NCI-H128 (cell line): ENCODE results near the gene APC.

Experiments
- DNase-seq: peaks from one replicate; lab custom pipeline; 2025; ENCODE audit not compliant: unreplicated experiment; lab: John Stamatoyannopoulos, UW

Gene APC

DNA sequence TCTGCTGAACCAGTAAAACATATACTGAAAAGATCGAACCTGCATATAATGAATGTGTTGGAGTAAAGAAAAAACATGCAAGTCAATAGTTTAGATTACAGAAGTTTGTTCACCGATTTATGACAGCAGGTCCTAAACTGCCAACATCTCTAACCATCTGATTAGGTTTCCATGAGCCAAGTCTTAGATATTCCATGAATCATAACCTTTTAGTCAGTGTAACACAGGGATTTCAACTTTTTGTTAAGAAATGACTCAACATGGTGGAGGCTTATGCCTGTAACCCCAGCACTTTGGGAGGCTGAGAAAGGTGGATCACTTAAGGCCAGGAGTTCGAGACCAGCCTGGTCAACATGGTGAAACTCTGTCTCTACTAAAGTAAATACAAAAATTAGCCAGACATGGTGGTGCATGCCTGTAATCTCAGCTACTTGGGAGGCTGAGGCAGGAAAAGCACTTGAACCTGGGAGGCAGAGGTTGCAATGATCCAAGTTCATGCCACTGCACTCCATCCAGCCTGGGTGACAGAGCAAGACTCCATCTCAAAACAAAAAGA, 38.7 kb downstream of the APC start:
- DNase-seq: no peak

DNA sequence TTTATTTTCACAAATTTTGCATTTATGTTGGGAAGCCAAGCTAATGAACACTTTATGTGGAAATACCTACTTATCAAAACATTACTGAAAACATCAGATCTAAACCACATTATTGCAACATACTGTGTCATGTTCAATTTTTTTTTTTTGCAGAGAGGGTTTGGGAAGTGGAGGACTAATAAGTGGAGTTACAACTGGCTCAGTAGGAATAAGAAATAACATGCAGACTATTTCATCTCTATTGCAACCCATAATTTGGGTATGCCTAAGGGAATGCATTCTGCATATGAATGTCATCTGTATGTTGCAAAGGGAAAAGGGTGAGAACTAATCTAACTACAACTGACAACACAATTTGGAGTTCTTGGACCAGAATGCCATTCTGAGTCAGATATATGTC, 41.8 kb downstream of the APC start:
- no peak for DNase-seq

DNA sequence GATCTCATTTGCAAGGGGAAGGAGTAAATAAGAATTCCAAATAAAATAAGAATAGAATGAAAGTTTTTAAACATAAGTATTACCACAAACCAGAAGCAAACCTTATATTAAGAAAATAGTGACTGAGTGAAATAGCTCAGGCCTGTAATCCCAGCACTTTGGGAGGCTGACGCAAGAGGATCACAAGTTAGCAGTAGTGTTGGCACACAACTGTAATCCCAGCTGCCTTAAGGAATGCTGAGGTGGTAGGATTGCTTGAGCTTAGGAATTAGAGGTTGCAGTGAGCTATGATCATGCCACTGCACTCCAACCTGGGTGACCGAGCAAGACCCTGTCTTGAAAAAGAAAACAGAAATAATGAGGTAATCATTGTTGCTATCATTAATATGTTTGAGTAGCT, 47.0 kb downstream of the APC start:
- no peak for DNase-seq

DNA sequence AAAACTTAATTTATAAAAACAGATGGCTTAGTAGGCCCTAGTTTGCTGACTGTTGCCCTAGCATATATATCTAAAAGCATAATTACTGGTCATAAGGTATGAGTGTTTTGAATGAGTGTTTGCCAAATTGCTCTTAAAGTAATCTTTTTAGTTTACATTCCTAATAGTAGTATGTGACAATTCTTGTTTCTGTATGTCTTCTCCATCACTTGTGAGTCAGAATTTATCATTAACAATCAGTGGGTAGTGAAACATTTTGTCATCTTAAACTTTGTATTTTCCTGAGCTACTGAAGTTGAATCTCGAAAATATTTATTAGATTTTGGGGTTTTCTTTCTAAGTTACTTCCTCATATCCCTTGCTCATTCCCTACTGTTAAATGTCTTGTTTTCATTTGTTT, 49.6 kb downstream of the APC start:
- no peak for DNase-seq

DNA sequence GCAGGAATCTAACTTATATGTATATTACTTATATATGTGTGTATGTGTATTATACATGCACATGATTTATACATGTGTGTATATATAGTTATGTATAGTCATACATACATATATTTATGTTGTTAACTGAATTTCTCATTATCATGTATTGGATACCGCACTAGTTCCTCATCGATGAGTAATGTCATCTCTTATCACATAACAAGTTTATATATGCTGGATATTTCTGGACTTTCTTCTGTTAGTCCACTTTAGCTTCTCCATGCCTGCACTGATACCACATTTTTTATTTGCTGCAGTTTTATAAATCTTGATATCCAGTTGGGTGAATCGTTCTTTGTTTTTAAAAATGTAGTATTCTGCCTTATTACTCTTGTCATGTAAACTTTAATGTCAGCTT, 50.2 kb downstream of the APC start:
- no peak for DNase-seq

DNA sequence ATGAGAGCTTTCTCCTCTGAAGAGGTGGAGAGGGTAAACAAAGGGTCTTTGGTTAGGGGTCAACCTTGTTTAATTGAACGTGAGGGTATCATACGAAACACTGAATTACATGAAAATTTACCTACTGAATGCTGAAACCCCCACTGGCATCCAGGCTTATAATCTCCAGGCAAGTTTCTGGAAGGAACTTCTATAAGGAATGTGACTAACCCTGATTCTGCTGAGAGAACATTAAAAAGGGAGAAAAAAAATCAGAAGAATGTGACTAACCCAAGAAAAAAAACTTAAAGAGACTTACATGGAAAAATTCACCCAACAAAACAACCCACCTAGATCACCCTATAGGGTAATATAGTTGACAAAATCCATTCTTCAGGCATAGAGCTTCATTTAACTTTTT, 55.5 kb downstream of the APC start:
- DNase-seq: no peak

DNA sequence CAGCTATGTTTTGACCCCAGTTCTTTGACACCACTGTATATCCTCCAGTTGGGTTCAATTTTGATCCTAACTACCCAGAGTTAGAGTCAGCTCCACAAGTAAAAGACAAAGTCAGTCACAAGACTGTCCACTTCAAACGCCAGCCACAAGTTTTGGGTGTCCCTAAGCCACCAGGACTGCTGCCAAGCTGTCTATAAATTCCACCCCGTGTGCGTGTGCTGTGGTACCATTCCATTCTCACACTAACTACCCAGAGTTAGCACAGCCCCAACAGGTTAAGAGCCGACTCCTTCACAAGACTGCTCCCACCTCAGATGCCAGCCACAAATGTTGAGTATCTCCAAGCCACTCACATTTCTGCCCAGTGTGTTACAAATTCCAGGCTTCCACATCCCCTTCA, 56.7 kb downstream of the APC start:
- no peak for DNase-seq

DNA sequence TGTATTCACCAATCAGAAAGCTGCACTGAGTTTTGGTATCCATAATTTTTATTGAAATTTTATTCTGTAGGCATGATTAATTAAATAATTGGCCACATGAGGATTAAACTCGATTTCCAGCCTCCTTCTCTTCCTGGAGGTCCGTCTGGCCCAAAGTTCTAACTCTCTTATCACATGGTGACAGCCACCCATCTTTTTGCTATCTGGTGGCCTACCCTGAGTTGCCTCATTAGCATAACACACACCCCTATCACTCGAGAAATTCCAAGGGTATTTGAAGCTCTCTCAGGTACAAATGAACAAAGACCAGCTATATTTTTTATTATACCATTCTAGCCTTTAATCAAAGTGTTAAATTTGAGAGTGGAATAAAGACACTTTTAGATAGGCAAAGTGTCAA, 57.7 kb downstream of the APC start:
- no peak for DNase-seq

DNA sequence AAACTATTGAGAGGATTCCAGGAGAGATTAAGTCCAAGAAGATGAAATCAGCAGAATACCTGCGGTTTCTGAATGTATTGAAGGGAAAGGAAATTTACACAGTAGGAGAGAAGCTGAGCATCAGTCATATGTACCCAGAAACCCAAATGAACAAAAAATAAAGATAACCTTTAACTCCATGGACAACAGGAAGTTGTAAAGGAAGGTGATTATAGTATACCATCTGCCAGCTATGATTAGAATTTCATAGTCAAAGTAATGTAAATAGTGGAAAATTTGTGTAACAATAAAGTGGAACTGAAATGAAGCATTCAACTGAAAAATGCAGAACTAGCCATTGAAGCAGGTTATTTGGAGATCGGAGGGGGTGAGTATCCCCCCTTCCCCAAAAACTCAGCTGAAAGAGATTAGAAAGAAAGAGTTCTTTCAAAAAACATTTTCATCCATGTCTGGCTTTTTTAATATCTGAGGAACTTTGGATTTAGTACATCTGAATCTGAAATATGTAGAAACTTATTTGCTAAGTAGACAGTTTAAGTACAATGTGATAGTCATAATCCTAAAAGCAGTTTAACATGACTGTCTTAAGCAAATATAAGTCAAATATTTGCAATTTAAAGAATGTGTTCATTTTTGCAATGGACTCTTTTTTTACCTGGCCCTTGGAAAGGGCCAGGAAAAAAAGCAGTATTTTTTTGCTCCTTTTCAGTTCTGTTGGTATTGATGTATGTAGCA, 58.4 kb downstream of the APC start:
- no peak for DNase-seq

DNA sequence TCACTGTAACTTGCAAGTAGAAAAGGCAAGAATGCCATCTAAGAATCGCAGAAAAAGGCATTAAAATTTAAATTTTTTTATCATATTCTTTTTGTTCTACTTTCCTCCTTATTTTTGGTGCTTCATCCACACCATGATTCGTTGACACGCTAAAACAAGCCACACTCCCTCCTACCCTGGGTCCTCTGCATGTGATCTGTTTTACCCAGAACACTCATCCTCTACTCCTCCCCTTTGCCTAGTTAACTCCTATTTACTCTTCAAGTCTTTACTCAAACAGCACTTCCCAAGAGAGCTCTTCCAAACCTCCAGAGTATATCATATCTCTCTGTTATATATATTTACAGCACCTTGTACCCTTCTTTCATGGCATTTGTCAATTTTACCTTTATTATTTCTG, 62.0 kb downstream of the APC start:
- no peak for DNase-seq

DNA sequence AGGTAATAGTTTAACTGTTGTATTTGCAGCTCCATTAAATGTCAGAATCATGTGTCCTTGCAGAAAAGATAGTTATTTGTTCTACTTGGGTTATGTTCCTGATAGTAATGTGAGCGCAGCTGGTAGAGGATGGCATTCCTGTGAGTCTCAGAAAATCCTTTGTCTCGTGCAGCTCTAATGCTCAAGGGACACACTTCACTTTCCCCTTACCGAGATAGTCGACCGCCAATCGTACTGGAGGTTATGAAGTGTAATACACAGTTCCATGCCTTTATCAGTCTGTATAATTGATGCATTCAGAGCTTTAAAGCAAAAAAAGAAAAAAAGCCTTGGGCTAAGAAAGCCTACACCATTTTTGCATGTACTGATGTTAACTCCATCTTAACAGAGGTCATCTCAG, 63.2 kb downstream of the APC start:
- no peak for DNase-seq

DNA sequence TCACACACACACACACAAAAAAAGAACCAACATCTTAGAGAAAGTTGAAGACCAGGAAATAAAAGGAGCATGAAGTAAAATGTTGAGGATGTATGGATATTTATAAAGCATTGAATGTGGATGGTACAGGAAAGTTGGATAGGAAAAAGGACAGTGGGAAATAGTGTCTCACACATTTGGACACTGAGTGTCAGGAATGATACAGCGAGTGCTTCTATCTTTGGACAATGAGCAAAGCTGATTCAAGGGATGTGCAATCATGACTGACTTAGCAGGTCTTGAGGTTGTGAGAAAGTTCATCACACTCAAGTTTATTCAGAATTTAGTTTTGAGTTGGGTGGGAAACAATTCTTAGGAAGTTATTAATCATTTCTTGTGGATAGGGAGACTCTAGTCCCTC, 73.3 kb downstream of the APC start:
- DNase-seq: no peak

DNA sequence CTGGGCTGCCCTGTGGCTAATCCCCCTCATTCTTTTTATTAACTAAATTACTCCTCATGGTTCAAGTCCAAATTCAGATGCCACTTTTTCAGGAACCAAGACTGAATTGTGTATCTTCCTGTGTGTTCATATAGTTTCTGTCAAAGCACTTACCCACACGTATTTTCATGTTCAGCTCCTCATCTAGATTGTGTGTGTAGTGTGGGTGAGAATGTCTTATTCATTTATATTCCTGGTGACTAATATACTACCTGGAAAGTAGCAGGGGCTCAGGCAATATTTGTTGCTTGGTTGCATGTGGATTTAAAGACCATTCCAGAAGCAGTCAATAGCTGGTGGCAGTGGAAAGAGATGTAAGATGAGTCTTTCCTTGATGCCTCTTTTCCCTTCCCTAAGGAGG, 74.9 kb downstream of the APC start:
- no peak for DNase-seq

DNA sequence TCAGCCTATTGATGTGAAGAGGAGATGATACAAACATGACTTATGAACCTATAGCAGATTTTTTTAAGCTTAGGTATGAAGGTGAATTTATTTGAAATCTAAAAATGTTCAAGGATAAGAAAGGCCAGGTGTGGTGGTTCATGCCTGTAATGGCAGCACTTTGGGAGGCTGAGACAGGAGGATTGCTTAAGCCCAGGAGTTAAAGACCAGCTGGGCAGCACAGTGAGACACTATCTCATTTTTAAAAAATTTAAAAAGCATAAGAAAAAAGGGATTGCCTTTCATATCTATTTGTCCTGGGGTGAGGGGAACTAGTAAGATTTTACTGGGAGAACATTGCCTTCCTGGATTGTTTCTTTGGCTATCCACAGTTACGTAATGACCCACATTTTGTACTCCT, 82.6 kb downstream of the APC start:
- DNase-seq: no peak

DNA sequence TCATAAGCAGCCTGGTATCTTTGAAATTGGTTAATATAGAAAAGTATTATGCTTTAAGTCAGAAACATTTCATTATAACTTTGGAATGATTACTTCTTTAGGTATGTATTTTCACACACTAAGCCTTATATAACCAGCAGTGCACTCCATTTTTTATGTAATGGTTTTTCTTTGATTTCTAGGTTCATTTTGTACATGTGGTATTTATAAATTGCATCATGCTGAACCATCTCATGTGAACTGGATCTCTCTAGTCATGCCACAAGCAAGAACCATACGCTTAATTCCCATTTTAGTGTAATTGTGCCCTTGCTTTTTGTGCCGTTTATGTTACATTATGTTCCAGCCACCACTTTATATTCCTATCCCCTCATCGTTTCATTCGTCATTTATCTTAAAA, 84.8 kb downstream of the APC start:
- DNase-seq: no peak

DNA sequence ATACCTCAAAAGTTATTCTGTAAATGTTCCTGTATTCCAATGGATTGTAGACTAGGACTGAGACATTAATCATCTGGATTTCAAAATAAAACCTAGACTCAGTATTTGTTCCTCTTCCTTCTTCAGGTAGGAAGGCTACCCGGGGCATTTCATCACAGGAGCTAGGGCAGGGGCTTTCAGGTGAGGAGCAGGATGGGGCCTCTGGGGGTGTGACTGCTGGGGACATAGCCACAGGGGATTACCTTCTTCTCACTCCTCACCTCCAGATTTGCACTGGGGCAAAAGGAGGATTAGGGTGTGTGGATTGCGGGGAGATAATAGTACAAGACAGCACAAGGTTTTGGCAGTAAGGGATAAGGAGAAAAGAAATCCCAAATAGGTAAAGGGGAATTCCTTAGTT, 85.5 kb downstream of the APC start:
- no peak for DNase-seq

DNA sequence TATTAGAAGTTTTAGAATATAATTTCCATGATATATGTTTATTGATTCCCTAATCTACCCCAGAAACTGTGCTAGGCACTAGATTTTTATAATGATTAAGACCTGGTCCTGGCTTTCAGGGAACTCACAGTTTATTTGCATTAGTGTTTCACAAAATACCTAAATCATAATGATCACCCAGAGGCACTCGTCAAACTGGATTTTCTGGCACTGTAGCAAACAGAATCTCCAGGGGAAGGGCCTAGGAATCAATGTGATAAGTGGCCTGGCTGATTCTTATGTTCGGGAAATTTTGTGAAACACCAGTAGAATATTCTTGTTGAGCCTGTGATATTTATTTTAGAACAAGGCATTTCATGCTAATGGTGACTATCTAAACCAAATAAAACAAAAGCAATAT, 86.0 kb downstream of the APC start:
- no peak for DNase-seq

DNA sequence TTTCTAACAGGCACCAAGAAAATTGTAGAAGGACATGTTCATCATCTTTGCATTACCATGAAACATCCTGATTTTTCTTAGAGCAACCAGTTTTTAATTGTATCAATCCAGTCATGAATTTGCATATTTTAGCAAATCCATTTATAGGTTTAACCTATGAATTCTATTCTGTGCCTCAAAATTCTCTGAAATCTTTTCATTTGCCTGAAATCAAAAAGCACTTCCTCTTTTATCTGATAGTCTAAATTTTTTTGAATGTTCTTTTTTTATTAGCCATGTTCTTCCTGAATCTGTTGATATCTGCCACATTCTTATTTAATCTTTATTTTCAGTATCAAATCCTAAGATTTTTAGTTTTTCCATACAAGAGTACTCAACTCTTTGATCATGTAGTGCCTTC, 86.5 kb downstream of the APC start:
- DNase-seq: no peak

DNA sequence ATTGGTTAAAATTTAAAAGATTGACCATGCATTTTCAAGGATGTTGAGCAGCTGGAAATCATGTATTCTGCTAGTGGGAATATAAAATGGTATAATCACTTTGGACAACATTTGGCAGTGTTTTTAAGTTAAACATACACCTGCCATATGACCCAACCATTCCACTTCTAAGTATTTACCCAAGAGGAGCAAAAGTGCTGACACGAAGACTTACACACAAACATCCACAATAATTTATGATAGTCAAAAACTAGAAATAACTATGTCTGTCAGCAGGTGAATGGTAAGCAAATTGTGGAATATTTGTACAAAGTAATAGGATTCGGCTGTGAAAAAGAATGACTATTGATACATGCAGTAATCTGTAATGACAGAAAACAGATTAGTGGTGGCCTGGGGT, 92.7 kb downstream of the APC start:
- no peak for DNase-seq

DNA sequence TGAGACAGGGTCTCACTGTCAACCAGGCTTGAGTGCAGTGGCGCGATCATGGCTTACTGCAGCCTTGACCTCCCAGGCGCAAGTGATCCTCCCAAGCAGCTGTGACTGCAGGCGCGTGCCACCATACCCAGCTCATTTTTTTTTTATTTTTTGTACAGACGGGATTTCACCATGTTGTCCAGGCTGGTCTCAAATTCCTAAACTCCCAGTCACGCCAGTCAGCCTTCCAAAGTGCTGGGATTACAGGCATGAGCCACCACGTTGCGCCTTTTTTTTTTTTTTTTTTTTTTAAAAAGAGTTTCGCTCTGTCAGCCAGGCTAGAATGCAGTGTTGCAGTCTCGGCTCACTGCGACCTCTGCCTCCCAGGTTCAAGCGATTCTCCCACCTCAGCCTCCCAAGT, 96.3 kb downstream of the APC start:
- DNase-seq: no peak

DNA sequence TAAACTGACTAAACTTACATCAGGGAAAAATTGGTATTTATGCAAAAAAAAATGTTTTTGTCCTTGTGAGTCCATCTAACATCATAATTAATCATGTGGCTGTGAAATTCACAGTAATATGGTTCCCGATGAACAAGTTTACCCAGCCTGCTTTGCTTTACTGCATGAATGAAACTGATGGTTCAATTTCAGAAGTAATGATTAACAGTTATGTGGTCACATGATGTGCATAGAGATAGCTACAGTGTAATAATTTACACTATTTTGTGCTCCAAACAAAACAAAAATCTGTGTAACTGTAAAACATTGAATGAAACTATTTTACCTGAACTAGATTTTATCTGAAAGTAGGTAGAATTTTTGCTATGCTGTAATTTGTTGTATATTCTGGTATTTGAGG, 106.8 kb downstream of the APC start:
- DNase-seq: no peak

DNA sequence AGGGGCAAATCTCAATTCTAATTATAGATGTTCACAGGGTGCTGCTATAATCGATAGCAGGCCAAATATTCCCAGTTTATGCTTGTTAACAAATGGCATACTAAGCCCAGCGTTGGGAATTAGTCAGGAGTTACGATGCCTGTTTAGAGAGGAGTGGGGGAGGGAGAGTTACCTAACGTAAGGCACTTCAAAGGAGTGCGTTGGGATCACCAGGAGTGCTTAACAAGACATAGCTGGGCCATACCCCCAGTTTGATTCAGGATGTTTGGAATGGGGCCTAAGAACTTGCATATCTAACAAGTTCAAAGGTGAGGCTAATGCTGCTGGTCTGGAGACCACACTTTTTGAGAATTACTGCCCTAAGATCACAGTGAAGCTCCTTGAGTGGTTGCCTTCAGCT, 108.9 kb downstream of the APC start:
- DNase-seq: no peak

DNA sequence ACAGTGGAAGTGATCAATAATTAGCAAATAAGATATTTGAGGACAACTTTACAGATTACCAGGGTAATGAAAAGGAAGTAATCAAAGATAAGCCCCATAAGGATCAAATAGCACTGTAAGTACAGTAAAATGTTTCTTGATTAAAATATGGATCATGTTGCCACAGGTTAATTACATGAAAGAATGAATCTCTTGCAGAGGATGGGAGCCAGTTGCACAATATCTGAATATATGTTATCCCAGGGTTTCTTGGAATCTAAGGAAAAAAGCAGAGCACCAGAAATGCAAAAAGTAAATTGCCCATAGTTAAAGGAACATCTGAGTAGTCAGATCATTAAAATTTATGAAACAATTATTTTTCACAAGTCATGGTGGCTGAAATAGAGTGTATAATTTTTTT, 109.6 kb downstream of the APC start:
- DNase-seq: no peak
